GM06990 (cell line): ENCODE results near the gene PHKB.

ENCODE experiments used
- DNase-seq: peaks from one replicate; pipeline ENCODE4 v3.0.0-alpha.2; 2011; ENCODE audit not compliant: insufficient read length; ENCODE audit errors: extremely low read depth
- H3K27me3 ChIP-seq: replicated peaks from 2 replicates; pipeline ENCODE4 v1.6.0; 2011; ENCODE audit warnings: low read length; ENCODE audit not compliant: control insufficient read depth, insufficient read depth
- H3K36me3 ChIP-seq: 2 replicates; pipeline ENCODE4 v1.5.1; 2011; ENCODE audit warnings: low read length; ENCODE audit not compliant: control insufficient read depth, insufficient read depth
- H3K4me3 ChIP-seq: replicated peaks from 2 replicates; pipeline ENCODE4 v1.5.1; 2011; ENCODE audit warnings: low read depth, mild to moderate bottlenecking, control low read depth, low read length
- TF ChIP-seq, protein P1 (sequence below): IDR thresholded peaks from 2 replicates; pipeline ENCODE4 v1.5.1; 2011; ENCODE audit warnings: low read length, control low read depth, mild to moderate bottlenecking, inconsistent platforms; ENCODE audit not compliant: insufficient read depth, poor library complexity, severe bottlenecking

PHKB gene

DNA sequence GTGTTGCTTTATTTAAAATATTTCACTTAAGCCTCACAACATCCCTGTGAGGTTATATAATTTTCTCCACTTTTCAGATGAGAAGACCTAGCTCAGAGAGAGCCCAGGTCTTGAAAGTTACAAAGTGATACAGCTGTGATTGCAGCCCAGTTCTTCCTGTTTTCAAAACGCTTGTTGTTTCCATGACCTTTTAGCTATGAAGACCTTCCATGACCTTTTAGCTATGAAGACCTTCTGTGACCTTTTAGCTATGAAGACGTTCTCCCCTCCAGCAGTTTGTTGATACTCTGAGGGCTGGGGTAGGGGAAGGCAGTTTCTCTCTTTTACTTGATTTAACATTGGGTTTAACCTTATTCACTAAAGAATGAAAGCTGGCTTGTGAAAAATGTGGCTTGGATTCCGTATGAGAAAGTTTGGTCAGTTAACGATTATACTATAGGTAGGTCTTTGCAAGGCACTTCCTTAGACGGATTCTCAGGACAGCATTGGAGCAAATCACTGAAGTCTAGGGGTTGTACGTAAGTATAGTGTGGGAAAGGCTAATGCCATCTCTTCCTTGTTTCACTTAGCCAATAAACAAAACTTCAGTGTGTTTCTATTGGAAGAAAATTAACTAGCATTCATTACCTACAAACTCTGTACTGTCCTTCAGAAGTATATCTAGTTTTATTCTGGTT is 20.7 kb downstream of the PHKB start:
- DNase-seq, result no peak
- no peaks in the 10 kb centered on the region for H3K27me3 ChIP-seq
- no peaks in the 10 kb centered on the region for H3K36me3 ChIP-seq
- H3K4me3 ChIP-seq, result no peak overlapping the region
- TF ChIP-seq, protein P1, sequence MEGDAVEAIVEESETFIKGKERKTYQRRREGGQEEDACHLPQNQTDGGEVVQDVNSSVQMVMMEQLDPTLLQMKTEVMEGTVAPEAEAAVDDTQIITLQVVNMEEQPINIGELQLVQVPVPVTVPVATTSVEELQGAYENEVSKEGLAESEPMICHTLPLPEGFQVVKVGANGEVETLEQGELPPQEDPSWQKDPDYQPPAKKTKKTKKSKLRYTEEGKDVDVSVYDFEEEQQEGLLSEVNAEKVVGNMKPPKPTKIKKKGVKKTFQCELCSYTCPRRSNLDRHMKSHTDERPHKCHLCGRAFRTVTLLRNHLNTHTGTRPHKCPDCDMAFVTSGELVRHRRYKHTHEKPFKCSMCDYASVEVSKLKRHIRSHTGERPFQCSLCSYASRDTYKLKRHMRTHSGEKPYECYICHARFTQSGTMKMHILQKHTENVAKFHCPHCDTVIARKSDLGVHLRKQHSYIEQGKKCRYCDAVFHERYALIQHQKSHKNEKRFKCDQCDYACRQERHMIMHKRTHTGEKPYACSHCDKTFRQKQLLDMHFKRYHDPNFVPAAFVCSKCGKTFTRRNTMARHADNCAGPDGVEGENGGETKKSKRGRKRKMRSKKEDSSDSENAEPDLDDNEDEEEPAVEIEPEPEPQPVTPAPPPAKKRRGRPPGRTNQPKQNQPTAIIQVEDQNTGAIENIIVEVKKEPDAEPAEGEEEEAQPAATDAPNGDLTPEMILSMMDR, result no peak

DNA sequence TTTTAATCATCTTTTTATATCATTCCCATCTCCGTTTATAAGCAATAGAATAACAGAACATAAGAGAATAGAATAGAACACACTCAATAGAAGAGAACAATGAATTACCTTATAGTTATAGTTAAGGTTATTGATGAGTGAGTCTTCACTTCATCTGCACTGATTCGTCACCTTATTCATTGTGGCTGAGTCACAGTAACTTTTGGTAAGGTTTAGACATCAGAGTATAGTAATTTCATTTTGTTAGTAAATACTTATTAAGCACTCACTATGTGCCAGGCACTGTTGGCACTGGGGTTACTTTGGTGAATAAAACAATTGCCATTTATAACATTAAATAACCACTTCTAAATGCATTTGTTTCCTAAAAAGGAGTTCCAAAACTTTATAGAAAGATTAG is 22.5 kb downstream of the PHKB start:
- H3K27me3 ChIP-seq, result no peaks in the 10 kb centered on the region
- no peak for DNase-seq
- H3K4me3 ChIP-seq, result no peak overlapping the region
- no peaks in the 10 kb centered on the region for H3K36me3 ChIP-seq
- TF ChIP-seq, protein P1, result no peak

DNA sequence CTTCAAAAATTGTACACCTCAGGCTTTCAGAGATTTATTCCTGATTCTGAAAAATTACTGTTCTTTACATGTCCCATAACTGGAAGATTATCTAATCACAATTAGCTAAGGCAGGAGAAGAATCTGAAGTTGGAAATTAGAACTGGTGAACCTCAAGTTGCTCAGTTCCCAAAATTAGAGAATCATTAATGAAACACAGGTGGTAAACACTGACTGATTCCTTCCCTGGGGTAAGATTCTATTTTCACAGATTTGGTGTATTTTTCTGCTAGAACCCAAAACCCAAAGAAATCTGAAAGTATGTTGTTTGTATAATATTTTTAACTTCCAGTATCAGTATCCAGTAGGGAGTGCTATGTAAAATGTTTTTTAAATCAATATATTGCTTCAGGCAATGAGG is 25.7 kb downstream of the PHKB start:
- H3K27me3 ChIP-seq, result no peaks in the 10 kb centered on the region
- TF ChIP-seq, protein P1, result no peak
- no peak overlapping the region for H3K4me3 ChIP-seq
- H3K36me3 ChIP-seq, result no peaks in the 10 kb centered on the region
- DNase-seq, result no peak

DNA sequence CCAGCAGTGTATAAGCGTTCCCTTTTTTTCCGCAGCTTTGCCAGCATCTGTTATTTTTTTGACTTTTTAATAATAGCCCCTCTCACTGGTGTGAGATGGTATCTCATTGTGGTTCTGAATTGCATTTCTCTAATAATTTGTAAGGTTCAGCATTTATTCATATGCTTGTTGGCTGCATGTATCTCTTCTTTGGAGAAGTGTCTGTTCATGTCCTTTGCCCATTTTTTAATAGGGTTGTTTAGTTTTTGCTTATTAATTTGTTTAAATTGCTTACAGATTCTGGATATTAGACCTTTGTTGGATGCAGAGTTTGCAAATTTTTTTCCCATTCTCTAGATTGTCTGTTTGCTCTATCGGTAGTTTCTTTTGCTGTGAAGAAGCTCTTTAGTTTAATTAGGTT is 26.9 kb downstream of the PHKB start:
- H3K4me3 ChIP-seq, result no peak overlapping the region
- DNase-seq, result no peak
- TF ChIP-seq, protein P1, result no peak
- no peaks in the 10 kb centered on the region for H3K36me3 ChIP-seq
- no peaks in the 10 kb centered on the region for H3K27me3 ChIP-seq

DNA sequence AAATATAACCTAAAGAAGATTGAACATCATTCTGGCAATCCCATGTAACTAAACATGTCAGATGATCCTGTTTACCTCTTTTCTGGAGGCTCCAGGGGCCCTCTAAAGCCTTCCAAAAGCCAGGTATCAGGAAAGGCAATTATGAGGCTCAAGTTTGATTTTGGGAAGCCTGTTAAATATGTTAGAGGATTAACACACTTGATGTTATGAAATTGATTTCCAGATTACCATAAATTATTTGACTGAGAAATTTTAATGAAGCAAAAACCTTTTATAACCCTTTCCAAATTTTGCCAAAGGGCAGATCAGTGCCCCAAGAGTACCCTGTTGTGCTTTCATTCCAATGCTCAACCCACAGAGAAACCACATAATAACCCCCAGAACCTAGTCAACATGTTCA is 29.3 kb downstream of the PHKB start:
- TF ChIP-seq, protein P1, result no peak
- Histone ChIP-seq H3K36me3 (no peaks in the 10 kb centered on the region), H3K4me3 (no peak overlapping the region), H3K27me3 (no peaks in the 10 kb centered on the region)
- no peak for DNase-seq

DNA sequence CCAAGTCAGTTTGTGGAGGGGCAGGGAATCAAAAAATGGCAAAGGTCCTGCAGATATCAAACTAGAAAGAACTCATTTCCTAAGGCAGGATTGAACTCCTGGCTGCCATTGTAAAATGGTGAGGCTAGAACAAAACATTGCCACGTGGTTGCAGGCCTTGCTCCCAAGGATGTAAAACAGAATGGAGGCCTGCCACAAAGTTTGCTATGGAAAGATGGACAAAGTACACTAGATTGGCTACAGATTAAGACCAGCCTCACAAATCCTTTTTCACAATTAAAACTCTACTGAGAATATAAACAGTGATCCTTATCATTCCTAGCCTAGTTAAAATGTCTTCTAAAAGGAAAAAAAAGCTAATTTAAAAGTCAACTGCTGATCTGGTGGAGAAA is 30.9 kb downstream of the PHKB start:
- TF ChIP-seq, protein P1, result no peak
- peak overlapping the region; percentile 70 for H3K4me3 ChIP-seq

More for the DNA sequence above, 30.9 kb downstream of the PHKB start:
- H3K27me3 ChIP-seq, result no peaks in the 10 kb centered on the region
- H3K36me3 ChIP-seq, result no peaks in the 10 kb centered on the region
- DNase-seq, result no peak
